ENCODE results near the gene LIFR. TPM values are rescaled to one million over a fixed set of nuclear protein-coding genes. Genes with fewer than 3 reads are reported as not detected.

Gene LIFR, protein sequence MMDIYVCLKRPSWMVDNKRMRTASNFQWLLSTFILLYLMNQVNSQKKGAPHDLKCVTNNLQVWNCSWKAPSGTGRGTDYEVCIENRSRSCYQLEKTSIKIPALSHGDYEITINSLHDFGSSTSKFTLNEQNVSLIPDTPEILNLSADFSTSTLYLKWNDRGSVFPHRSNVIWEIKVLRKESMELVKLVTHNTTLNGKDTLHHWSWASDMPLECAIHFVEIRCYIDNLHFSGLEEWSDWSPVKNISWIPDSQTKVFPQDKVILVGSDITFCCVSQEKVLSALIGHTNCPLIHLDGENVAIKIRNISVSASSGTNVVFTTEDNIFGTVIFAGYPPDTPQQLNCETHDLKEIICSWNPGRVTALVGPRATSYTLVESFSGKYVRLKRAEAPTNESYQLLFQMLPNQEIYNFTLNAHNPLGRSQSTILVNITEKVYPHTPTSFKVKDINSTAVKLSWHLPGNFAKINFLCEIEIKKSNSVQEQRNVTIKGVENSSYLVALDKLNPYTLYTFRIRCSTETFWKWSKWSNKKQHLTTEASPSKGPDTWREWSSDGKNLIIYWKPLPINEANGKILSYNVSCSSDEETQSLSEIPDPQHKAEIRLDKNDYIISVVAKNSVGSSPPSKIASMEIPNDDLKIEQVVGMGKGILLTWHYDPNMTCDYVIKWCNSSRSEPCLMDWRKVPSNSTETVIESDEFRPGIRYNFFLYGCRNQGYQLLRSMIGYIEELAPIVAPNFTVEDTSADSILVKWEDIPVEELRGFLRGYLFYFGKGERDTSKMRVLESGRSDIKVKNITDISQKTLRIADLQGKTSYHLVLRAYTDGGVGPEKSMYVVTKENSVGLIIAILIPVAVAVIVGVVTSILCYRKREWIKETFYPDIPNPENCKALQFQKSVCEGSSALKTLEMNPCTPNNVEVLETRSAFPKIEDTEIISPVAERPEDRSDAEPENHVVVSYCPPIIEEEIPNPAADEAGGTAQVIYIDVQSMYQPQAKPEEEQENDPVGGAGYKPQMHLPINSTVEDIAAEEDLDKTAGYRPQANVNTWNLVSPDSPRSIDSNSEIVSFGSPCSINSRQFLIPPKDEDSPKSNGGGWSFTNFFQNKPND
- total RNA-seq (2021; fragmentation: NEBNext Ultra II Directional; extraction: Animal tissue kit (Norgen Biotek cat#: 25700)): 1 to 10 TPM; 4.7 to 7.1 (median 5.4) TPM
- long read RNA-seq, full-length matches to known transcripts: 1 of 2 reads
- long read RNA-seq, partial matches to known transcripts: 0 of 2 reads
- long read RNA-seq, other reads (novel, unspliced or antisense): 1 of 2 reads

DNA sequence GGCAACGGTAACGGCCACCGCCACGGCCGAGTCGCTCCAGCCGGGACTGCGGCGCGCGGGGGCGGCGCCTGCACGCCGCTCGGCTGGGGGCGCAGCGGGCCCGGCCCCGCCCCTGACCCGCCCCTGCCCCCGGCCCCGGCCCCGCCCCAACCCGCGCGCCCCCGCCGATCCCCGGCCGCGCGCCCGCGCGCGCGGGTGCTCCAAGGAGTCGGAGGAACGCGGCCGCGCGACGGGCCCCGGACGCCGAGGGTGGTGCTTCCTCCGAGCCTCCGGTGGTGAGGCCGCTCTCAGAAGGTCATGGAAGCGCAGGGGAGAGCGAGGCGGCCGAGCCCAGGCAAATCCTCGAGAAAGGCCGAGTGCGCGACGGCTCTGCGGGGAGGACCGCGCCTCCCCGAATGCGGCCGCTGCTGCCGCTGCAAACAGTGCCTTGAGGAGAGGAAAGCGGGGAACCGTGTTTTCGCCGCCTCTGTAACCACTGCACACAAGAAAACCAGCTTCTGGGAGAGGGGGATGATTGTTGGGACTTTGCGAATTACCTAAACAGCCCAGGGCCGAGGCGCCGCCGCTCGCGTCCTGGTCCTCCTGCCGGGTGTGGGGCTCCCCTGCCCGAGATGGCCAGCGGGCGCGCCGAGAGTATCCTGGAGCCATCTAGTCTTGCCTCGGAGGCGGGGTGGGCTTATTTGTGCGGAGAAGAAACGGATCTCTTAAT, at the start of gene LIFR:
Gene LIFR (minus strand): TSS at position 48 of the 709 bp plus-strand sequence. CDS start 25,999 bp downstream, outside the sequence.
- H3K4me3 Mint-ChIP-seq: peak within 1 kb of the TSS; percentile 94
- no peaks in the 10 kb centered on the region for H3K9me3 Mint-ChIP-seq
- peak; percentile 62 for DNase-seq
- H3K27me3 Mint-ChIP-seq (ENCODE audit: insufficient read depth): peaks cover 5% of the 10 kb centered on the region; the same call in 1 of the 2 replicates
- peaks cover 20% of the 10 kb centered on the region for H3K4me1 Mint-ChIP-seq (ENCODE audit: low read depth)
- no peaks in the 10 kb centered on the region; the same call in 1 of the 2 replicates for H3K36me3 Mint-ChIP-seq (ENCODE audit: low read depth)
- TF ChIP-seq, protein P1, sequence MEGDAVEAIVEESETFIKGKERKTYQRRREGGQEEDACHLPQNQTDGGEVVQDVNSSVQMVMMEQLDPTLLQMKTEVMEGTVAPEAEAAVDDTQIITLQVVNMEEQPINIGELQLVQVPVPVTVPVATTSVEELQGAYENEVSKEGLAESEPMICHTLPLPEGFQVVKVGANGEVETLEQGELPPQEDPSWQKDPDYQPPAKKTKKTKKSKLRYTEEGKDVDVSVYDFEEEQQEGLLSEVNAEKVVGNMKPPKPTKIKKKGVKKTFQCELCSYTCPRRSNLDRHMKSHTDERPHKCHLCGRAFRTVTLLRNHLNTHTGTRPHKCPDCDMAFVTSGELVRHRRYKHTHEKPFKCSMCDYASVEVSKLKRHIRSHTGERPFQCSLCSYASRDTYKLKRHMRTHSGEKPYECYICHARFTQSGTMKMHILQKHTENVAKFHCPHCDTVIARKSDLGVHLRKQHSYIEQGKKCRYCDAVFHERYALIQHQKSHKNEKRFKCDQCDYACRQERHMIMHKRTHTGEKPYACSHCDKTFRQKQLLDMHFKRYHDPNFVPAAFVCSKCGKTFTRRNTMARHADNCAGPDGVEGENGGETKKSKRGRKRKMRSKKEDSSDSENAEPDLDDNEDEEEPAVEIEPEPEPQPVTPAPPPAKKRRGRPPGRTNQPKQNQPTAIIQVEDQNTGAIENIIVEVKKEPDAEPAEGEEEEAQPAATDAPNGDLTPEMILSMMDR (IDR thresholded peaks at IDR 0.05): no peak
- H3K27ac Mint-ChIP-seq: peak within 1 kb of the TSS; percentile 69

DNA sequence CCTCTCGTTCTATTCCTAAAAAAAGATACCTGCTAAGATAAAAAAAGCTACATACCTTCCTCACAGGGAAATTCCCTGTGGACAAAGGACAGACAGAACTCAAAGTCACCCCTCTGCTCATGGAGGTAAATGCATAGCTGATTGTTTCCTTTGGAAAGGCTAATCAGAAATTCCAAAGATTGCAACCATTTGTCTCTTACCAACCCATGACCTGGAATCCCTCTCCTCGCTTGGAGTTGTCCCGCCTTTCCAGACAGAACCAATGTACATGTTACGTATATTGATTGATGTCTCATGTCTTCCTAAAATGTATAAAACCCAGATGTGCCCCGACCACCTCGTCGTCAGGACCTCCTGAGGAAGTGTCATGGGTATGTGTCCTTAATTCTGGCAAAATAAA, 49.2 kb upstream of the LIFR start:
- no peak for DNase-seq
- Mint-ChIP-seq H3K27ac (no peak overlapping the region), H3K9me3 (no peaks in the 10 kb centered on the region), H3K36me3 (ENCODE audit: low read depth) (no peaks in the 10 kb centered on the region), H3K4me3 (no peak overlapping the region), H3K4me1 (ENCODE audit: low read depth) (peaks cover 47% of the 10 kb centered on the region), H3K27me3 (ENCODE audit: insufficient read depth) (peaks cover 13% of the 10 kb centered on the region)
- TF ChIP-seq, protein P1 (IDR thresholded peaks at IDR 0.05): no peak

DNA sequence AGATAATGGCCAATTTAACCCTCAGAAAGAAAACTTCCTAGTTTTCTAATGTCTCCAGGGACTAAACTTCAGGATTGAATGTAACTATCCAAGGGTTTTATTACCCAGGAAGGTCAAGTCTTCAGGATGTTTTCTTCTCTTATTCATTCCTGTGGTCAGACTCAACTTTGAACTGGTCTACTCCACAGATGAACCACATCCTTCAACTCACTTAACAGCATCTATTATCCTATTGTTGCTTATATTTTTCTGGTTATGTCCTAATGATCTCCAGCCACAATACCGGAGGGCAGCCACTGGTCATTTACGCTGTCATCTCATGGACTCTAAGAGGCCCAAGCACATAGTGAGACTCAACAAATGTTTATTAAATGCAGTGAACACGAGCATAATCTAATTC, 47.2 kb upstream of the LIFR start:
- TF ChIP-seq, protein P1 (IDR thresholded peaks at IDR 0.05): no peak
- H3K27ac Mint-ChIP-seq: no peak overlapping the region
- H3K9me3 Mint-ChIP-seq: no peaks in the 10 kb centered on the region
- H3K4me1 Mint-ChIP-seq (ENCODE audit: low read depth): peaks cover 65% of the 10 kb centered on the region
- peaks cover 9% of the 10 kb centered on the region for H3K27me3 Mint-ChIP-seq (ENCODE audit: insufficient read depth)
- H3K36me3 Mint-ChIP-seq (ENCODE audit: low read depth): no peaks in the 10 kb centered on the region
- no peak overlapping the region for H3K4me3 Mint-ChIP-seq
- DNase-seq: no peak

DNA sequence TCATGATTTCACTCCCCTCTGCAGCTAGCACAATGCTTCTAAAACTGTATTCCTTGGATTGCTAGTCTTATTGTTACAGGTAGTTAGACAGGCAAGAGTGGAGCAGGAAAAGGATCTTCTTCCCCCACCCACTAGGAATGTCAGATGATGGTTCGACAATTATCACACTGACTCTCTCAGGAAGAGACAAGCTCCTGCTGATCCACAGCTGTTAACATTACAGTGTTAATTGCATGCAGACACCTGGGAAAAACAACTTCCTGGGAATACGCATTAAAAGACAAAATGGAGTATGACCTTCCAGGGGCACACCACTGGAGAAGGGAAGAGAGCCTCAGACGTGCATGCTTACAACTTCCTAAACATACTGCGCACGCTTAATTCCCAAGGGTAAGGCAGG, 46.2 kb upstream of the LIFR start:
- Mint-ChIP-seq H3K27ac (no peak overlapping the region), H3K4me1 (ENCODE audit: low read depth) (peaks cover 62% of the 10 kb centered on the region), H3K36me3 (ENCODE audit: low read depth) (no peaks in the 10 kb centered on the region), H3K4me3 (no peak overlapping the region), H3K9me3 (no peaks in the 10 kb centered on the region), H3K27me3 (ENCODE audit: insufficient read depth) (peaks cover 8% of the 10 kb centered on the region)
- TF ChIP-seq, protein P1 (IDR thresholded peaks at IDR 0.05): no peak
- DNase-seq: no peak
